Stimulated activated CD4-positive, alpha-beta T cell treated with anti-CD3 and anti-CD28 coated beads, Interleukin-1b, Interleukin-23, amount 100 ng/mL, for 4 hours (primary cell): ENCODE results near the gene IPP.
"Not testable (repeated sequence)": the region's sequence is repeated elsewhere in the genome, so short reads cannot be mapped to it uniquely, and the experiment has no call there.

ENCODE experiments used
- DNase-seq, 2 donors: peaks; one replicate each; pipeline ENCODE4 v3.0.0-alpha.2; 2020; ENCODE audit warnings: low read depth in 2 of 2

Gene IPP

GRCh38 chr1:45684402-45684801, 66.1 kb downstream of the IPP start:
- DNase-seq = no peak

GRCh38 chr1:45682942-45683341, 67.5 kb downstream of the IPP start:
- no peak for DNase-seq

GRCh38 chr1:45679123-45679522, 71.3 kb downstream of the IPP start:
- DNase-seq = no peak

- DNase-seq = no peak
Observed at GRCh38 chr1:45678489-45678888, 72.0 kb downstream of the IPP start.

- DNase-seq = no peak
Observed at GRCh38 chr1:45677751-45678245, 72.7 kb downstream of the IPP start.

- DNase-seq = not testable (repeated sequence)
Observed at GRCh38 chr1:45676553-45676952, 73.9 kb downstream of the IPP start.

- no peak for DNase-seq
Observed at GRCh38 chr1:45674478-45674877, 76.0 kb downstream of the IPP start.

GRCh38 chr1:45673956-45674355, 76.5 kb downstream of the IPP start:
- no peak for DNase-seq

GRCh38 chr1:45669859-45670655, 80.4 kb downstream of the IPP start:
- no peak for DNase-seq

GRCh38 chr1:45669379-45669778, 81.1 kb downstream of the IPP start:
- no peak for DNase-seq

GRCh38 chr1:45668526-45668925, 81.9 kb downstream of the IPP start:
- DNase-seq = no peak

GRCh38 chr1:45667321-45668111, 82.9 kb downstream of the IPP start:
- DNase-seq = no peak

GRCh38 chr1:45666836-45667235, 83.6 kb downstream of the IPP start:
- DNase-seq = no peak

GRCh38 chr1:45660336-45660735, 90.1 kb downstream of the IPP start:
- no peak for DNase-seq

GRCh38 chr1:45659222-45659621, 91.2 kb downstream of the IPP start:
- DNase-seq = no peak

- DNase-seq = no peak
Observed at GRCh38 chr1:45658171-45658570, 92.3 kb downstream of the IPP start.

GRCh38 chr1:45656573-45657226, 93.8 kb downstream of the IPP start:
- DNase-seq = no peak

- DNase-seq = no peak
Observed at GRCh38 chr1:45654540-45655280, 95.7 kb downstream of the IPP start.
